Chondrocyte (in vitro differentiated cells): Measurements from ENCODE around the gene INSYN1. TPM values are rescaled to one million over a fixed set of nuclear protein-coding genes. Genes with fewer than 3 reads are reported as not detected.

Experiments used
- DNase-seq: peaks from one replicate; pipeline ENCODE4 v3.0.0; 2021; ENCODE audit warnings: mixed read lengths, low spot score
- H3K27ac Mint-ChIP-seq: one replicate; pipeline ENCODE4 v1.8.0; 2021; ENCODE audit warnings: mild to moderate bottlenecking, moderate library complexity, mixed read lengths; ENCODE audit not compliant: unreplicated experiment
- H3K27me3 Mint-ChIP-seq: 2 replicates; pipeline ENCODE4 v1.8.0; 2021; ENCODE audit warnings: low read depth, mixed read lengths
- H3K36me3 Mint-ChIP-seq: 2 replicates; pipeline ENCODE4 v1.8.0; 2021; ENCODE audit warnings: low read depth, mixed read lengths
- H3K4me1 Mint-ChIP-seq: 2 replicates; pipeline ENCODE4 v1.8.0; 2021; ENCODE audit warnings: low read depth, mild to moderate bottlenecking, mixed read lengths
- H3K4me3 Mint-ChIP-seq: one replicate; pipeline ENCODE4 v1.8.0; 2021; ENCODE audit warnings: mild to moderate bottlenecking, moderate library complexity, mixed read lengths; ENCODE audit not compliant: unreplicated experiment
- H3K9me3 Mint-ChIP-seq: 2 replicates; pipeline ENCODE4 v1.8.0; 2021; ENCODE audit warnings: low read depth, mixed read lengths
- CTCF ChIP-seq: fragments of 200-600 bp; sonication (generic); IDR thresholded peaks from 2 replicates; pipeline ENCODE4 v1.5.0; 2021; ENCODE audit warnings: antibody characterized with exemption, mild to moderate bottlenecking, moderate library complexity
- total RNA-seq: library from RNA; stranded (reverse); gene quantifications from 3 replicates; pipeline ENCODE4 v1.2.1, GENCODE V29; 2021

INSYN1 gene
- total RNA-seq, 1 donor from 2014 or later, result 23.0 TPM

- Mint-ChIP-seq H3K27ac (no peak overlapping the region), H3K4me1 (no peaks in the 10 kb centered on the region), H3K9me3 (no peaks in the 10 kb centered on the region)
These were observed 10.8 kb upstream of the INSYN1 start for GRCh38 chr15:73763931-73764330.

GRCh38 chr15:73760330-73761329, 7.5 kb upstream of the INSYN1 start:
- Mint-ChIP-seq H3K4me3 (no peak overlapping the region), H3K27me3 (peaks cover 19% of the 10 kb centered on the region), H3K4me1 (no peaks in the 10 kb centered on the region), H3K9me3 (no peaks in the 10 kb centered on the region), H3K27ac (no peak overlapping the region), H3K36me3 (no peaks in the 10 kb centered on the region)
- no peak for TF ChIP-seq CTCF
- no peak for DNase-seq

More at GRCh38 chr15:73763931-73764330, 10.8 kb upstream of the INSYN1 start:
- no peak for DNase-seq
- no peak for TF ChIP-seq CTCF
- Mint-ChIP-seq H3K36me3 (no peaks in the 10 kb centered on the region), H3K27me3 (peaks cover 23% of the 10 kb centered on the region), H3K4me3 (no peak overlapping the region)

DNA sequence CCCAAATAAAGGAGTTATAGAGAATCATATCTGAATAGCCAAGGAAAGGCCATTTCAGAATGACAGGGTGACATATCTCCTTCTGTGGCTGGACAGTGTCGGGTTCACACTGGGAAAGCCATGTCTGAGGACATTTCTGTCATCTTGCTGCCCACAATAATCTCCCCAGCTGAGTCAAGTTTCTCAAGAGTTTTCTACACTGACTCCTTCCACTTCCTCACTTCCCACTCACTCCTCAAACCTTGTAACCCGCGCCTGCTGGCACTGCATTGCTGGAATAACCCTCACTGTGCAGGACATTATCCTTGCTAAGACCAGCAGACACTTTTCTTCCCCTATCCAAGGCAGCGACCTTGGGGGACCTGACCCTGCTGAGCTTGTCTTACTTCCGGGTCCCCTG, 5.3 kb upstream of the INSYN1 start:
- no peak overlapping the region for H3K27ac Mint-ChIP-seq
- no peaks in the 10 kb centered on the region for H3K9me3 Mint-ChIP-seq
- DNase-seq, result no peak
- peaks cover 10% of the 10 kb centered on the region for H3K27me3 Mint-ChIP-seq
- H3K4me1 Mint-ChIP-seq, result peaks cover 3% of the 10 kb centered on the region
- H3K36me3 Mint-ChIP-seq, result no peaks in the 10 kb centered on the region
- no peak overlapping the region for H3K4me3 Mint-ChIP-seq
- TF ChIP-seq CTCF, result no peak

- TF ChIP-seq CTCF, result no peak
- Mint-ChIP-seq H3K27me3 (peaks cover 8% of the 10 kb centered on the region), H3K27ac (no peak overlapping the region), H3K9me3 (no peaks in the 10 kb centered on the region), H3K4me3 (no peak overlapping the region), H3K4me1 (peaks cover 4% of the 10 kb centered on the region), H3K36me3 (no peaks in the 10 kb centered on the region)
- no peak for DNase-seq
These were observed 4.4 kb upstream of the INSYN1 start for GRCh38 chr15:73757571-73757970.

DNA sequence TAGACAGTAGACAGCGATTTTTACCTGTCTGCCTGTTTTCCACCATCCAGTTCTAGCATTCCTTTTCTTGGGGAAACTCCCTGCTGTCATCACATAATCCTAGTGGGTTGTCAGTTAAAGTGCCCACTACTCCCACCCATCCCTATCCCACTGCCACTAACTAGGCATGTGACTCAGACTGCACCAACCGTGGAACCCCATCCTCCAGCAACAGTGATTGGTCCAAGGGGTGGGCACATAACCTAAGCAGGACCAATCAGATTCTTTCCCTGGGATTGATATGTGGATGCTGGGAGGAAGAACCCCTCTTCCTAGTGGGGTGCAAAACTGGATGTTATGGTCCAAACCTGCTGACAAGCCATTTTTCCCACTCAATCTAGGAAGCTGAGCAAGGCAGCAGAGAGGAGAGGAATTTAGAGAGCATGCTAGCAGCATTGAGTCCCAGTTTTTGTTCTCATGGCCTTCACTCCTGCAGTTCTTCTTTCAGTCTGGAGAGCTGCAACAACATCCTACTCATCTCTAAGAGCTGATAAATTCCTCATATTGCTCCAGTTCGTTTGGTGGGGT, 3.9 kb upstream of the INSYN1 start:
- no peaks in the 10 kb centered on the region for H3K9me3 Mint-ChIP-seq
- no peak for TF ChIP-seq CTCF
- H3K27ac Mint-ChIP-seq, result no peak overlapping the region
- no peak for DNase-seq
- H3K36me3 Mint-ChIP-seq, result no peaks in the 10 kb centered on the region
- H3K4me1 Mint-ChIP-seq, result peaks cover 4% of the 10 kb centered on the region
- H3K4me3 Mint-ChIP-seq, result no peak overlapping the region
- H3K27me3 Mint-ChIP-seq, result peaks cover 8% of the 10 kb centered on the region
